GM12864 (cell line): Measurements from ENCODE around the gene NCKAP1.
"Not testable (repeated sequence)": the region's sequence is repeated elsewhere in the genome, so short reads cannot be mapped to it uniquely, and the experiment has no call there.

Experiments
- DNase-seq: peaks from one replicate; pipeline ENCODE4 v3.0.0-alpha.2; 2011; ENCODE audit warnings: low read depth
- H3K4me3 ChIP-seq: 2 replicates; pipeline ENCODE4 v1.5.1; 2011; ENCODE audit warnings: mild to moderate bottlenecking, low read depth, low read length, control low read depth
- TF ChIP-seq, protein P1 (sequence below): IDR thresholded peaks from 2 replicates; pipeline ENCODE4 v1.5.1; 2011; ENCODE audit warnings: low read depth, mild to moderate bottlenecking, moderate library complexity, low read length, control low read depth, inconsistent platforms; ENCODE audit errors: missing control alignments

NCKAP1 gene

DNA sequence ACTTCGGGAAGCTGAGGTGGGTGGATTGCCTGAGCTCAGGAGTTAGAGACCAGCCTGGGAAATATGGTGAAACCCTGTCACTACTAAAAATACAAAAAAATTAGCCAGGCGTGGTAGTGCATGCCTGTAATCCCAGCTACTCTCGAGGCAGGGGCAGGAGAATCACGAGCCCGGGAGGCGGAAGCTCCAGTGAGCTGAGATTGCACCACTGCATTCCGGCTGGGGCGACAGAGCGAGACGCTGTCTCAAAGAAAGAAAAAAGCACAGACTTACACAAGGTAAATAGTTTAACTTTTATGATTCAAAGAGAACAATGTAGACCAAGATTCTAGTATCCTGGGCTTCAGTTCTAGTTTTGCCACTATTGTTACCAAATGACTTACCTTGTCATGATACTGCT lies 37.4 kb downstream of the NCKAP1 start:
- TF ChIP-seq, protein P1, sequence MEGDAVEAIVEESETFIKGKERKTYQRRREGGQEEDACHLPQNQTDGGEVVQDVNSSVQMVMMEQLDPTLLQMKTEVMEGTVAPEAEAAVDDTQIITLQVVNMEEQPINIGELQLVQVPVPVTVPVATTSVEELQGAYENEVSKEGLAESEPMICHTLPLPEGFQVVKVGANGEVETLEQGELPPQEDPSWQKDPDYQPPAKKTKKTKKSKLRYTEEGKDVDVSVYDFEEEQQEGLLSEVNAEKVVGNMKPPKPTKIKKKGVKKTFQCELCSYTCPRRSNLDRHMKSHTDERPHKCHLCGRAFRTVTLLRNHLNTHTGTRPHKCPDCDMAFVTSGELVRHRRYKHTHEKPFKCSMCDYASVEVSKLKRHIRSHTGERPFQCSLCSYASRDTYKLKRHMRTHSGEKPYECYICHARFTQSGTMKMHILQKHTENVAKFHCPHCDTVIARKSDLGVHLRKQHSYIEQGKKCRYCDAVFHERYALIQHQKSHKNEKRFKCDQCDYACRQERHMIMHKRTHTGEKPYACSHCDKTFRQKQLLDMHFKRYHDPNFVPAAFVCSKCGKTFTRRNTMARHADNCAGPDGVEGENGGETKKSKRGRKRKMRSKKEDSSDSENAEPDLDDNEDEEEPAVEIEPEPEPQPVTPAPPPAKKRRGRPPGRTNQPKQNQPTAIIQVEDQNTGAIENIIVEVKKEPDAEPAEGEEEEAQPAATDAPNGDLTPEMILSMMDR, result no peak
- no peak for DNase-seq
- no peak overlapping the region for H3K4me3 ChIP-seq

DNA sequence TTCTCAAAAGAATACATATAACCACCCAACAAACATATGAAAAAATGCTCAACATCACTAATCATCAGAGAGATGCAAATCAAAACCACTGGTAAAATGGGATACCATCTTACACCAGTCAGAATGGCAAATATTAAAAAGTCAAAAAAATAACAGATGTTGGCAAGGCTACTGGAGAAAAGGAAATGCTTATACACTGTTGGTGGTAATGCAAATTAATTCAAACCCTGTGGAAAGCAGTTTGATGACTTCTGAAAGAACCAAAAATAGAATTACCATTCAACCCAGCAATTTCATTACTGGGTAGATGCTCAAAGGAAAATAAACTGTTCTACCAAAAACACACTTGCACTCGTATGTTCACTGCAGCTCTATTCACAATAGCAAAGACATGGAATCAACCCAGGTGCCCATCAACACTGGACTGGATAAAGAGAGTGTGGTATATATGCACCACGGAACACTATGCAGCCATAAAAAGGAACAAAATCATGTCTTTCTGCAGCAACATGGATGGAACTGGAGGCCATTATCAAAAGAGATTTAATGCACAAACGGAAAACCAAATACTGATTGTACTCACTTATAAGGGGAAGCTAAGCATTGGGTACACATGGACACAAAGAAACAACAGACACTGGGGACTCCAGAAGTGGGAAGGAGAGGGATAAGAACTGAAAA lies 38.8 kb downstream of the NCKAP1 start:
- no peak for DNase-seq
- H3K4me3 ChIP-seq, result no peak overlapping the region
- TF ChIP-seq, protein P1, result no peak

DNA sequence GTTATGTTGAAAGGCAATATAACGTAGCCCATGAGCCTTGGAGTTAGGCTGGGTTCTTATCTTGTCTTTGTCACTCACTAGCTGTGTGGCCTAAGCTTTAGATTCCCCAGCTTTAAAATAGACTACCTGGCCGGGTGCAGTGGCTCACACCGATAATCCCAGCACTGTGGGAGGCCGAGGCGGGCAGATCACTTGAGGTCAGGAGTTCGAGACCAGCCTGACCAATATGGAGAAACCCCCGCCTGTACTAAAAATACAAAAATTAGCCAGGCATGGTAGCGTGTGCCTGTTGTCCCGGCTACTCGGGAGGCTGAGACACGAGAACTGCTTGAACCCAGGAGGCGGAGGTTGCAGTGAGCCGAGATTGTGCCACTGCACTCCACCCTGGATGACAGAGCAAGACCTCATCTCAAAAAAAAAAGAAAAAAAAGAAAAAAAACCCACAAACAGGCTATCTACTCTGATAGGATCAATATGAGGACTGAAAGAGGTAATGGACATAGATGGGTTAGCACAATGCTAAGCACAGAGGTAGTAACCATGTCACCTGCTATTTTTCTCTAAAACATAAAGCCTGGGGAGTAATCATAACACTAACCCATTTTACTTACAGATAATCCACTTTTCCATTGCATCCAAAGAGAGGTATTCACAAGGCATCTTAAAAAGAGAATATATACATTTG lies 43.9 kb downstream of the NCKAP1 start:
- DNase-seq, result no peak
- TF ChIP-seq, protein P1, result no peak
- no peak overlapping the region for H3K4me3 ChIP-seq

DNA sequence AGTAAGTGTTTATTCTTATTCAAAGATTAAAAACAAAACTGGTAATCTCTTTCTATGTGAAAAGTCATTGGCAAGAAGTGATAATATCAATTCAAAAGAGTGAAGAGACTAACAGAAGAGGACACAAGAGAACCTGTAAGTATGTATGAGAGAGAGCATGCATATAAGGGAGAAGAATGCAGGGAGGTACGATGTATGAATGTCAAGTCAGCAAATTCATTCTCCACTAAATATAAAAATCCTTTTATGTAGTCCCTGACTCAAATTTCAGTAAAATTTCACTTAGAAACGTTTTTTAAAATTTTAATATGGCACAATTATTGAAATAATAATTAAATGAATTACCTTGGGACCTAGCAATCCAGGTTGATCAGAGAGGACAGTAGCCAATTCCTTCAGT lies 55.3 kb downstream of the NCKAP1 start:
- no peak for DNase-seq
- H3K4me3 ChIP-seq, result no peak overlapping the region
- TF ChIP-seq, protein P1, result no peak

DNA sequence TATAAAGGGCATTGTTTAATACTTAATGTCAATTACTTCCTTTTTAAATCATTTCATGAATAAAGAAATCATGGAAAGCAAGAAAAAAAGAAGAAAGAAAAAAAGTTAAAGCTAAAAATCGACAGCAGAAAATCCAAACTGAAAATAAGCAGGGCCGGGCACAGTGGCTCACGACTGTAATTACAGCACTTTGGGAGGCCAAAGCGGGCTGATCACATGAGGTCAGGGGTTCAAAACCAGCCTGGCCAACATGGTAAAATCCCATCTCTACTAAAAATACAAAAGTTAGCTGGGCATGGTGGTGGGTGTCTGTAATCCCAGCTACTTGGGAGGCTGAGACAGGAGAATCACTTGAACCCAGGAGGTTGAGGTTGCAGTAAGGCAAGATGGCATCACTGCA lies 56.8 kb downstream of the NCKAP1 start:
- not testable (repeated sequence) for H3K4me3 ChIP-seq, DNase-seq

DNA sequence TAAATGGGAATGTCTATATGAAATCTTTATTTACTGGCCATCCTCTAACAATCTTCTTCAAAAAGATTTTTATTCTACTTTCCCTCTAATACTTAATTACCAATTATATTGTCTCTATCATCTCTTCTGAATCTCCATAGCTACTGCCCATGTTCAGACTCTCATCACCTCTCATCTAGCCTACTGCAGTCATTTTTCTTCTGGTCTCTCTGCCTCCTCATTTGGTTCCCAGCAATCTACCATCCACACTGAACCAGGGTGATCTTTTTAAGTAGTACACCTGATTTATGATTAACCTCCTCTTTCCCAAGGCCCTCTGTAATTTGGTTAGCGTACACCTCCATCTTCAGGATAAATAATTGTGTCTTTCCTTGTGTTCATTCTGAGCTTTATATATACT lies 57.6 kb downstream of the NCKAP1 start:
- TF ChIP-seq, protein P1, result no peak
- DNase-seq, result no peak
- no peak overlapping the region for H3K4me3 ChIP-seq

DNA sequence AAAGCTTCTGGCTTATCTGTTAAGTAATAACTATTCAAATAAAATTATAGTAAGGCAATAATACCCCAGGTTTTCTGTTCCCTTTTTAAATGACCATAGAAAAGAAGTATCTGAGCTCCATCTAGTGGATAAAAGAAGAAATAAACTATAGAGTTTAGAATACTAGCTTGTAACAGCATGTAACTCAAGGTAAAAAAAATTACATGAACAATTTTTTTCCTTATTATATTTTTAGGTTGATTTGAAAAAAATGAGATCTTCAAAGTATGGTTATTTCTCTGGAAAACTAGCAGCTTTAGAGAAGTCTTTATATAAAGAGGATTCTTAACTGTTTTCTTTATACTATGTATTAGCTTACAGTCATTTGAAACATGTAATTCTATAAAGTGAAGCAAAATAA lies 58.1 kb downstream of the NCKAP1 start:
- no peak overlapping the region for H3K4me3 ChIP-seq
- DNase-seq, result no peak
- TF ChIP-seq, protein P1, result no peak
